DMS114 treated with DMSO at 0.1 percent for 48 hours (cell line): Measurements from ENCODE around the gene GJA8.
"Not testable (repeated sequence)": the region's sequence is repeated elsewhere in the genome, so short reads cannot be mapped to it uniquely, and the experiment has no call there.

ENCODE experiments used
- DNase-seq: peaks from one replicate; lab custom pipeline; 2025; ENCODE audit not compliant: unreplicated experiment; lab: John Stamatoyannopoulos, UW

GJA8 gene

GRCh38 chr1:147927215-147927614 lies 24.6 kb downstream of the GJA8 start:
- not testable (repeated sequence) for DNase-seq

DNA sequence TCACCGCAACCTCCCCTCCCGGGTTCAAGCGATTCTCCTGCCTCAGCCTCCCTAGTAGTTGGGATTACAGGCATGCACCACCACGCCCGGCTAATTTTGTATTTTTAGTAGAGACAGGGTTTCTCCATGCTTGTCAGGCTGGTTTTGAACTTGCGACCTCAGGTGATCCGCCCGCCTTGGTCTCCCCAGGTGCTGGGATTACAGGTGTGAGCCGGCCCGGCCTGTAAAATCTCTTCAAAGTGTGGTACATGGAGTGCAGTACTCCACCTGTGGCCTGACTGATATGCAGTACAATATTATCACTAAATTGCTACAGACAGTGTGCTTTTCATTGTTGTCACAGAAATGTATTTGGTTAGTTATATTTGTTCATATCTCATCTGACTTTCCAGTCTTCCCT lies 25.1 kb downstream of the GJA8 start:
- DNase-seq = not testable (repeated sequence)

DNA sequence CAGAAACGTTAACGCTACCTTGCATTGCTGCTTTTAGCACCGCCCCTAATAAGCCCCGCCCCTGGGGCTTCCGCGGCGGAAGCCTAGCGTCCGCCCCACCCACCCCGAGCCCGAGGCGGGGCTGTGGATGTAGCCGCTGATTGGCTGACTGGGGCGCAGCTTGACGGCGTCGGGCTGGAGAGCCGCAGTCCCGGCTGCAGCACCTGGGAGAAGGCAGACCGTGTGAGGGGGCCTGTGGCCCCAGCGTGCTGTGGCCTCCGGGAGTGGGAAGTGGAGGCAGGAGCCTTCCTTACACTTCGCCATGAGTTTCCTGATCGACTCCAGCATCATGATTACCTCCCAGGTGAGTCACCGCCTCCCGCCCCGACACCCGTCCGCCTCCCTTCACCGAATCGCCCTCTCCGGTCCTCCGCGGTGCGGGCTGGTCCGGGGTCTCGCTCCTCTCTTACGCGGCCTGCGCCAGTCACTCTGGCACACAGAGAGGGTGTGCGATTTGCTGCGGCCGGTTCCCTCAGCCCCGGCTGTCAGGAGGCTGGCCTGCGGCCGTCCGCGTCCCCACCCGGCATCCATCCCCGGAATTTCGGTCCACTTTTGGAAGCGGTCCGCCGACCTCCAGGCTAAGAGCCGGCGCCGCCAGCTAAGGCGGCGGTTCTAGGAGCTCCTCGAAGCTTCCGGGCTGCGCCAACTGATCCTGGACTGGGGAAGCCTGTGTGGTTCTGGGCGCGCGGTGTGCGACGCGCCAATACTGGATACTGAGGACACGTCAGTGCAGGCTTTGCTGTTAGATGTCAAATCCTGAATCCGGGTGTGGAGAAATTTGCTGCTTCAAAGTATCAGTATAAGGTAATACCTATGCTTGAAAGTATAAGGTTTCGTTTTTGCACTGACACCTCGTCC lies 25.9 kb downstream of the GJA8 start, which contains the start of gene GPR89B:
TSS of gene GPR89B (plus strand) at position 185 of the 897 bp plus-strand sequence. CDS start at position 302, 117 bp downstream.
- DNase-seq = peak; percentile 82

GRCh38 chr1:147931137-147931536 lies 28.5 kb downstream of the GJA8 start:
- not testable (repeated sequence) for DNase-seq

- not testable (repeated sequence) for DNase-seq
Measured at GRCh38 chr1:147935296-147935695, 32.7 kb downstream of the GJA8 start.

DNA sequence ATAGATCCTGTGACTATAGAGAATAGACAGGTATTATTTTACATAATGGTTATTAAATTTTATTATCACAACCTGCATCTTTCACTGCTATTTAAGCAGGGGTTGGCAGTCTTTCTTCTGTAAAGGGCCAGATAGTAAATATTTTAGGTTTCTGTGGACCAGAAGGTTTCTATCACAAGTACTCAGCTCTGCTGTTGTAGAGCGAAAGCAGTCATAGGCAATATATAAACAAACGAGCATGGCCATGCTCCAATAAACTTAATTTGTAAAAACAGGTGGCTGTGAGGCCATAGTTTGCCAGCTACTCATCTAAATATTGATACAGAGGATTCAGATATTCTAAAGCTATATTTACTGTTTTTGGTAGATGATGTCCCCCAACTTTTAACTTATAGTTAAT lies 37.9 kb downstream of the GJA8 start:
- DNase-seq = not testable (repeated sequence)

DNA sequence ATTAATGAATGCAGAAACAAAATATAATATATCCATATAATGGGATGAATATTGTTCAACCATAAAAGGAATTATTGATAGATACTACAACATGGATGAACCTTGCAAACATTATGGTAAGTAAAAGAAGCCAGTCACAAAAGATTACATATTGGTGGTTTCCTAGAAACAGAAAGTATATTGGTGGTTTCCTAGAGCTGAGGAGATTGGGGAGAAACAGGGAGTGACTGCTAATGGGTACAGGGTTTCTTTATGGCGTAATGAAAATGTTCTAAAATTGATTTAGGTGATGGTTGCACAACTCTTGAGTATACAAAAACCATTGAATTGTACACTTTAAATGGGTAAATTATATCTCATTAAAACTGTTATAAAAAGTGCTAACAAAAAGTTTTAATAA lies 40.0 kb downstream of the GJA8 start:
- not testable (repeated sequence) for DNase-seq

DNA sequence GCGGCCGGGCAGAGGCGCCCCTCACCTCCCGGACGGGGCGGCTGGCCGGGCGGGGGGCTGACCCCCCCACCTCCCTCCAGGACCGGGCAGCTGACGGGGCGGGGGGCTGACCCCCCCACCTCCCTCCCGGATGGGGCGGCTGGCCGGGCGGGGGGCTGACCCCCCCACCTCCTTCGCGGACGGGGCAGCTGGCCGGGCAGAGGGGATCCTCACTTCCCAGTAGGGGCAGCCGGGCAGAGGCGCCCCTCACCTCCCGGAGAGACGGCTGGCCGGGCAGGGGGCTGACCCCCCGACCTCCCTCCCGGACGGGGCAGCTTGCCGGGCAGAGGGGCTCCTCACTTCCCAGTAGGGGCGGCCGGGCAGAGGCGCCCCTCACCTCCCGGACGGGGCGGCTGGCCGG lies 46.9 kb downstream of the GJA8 start:
- not testable (repeated sequence) for DNase-seq
